ENCODE measurements around the gene RPS27.

- no peak for TF ChIP-seq POLR2A (IDR thresholded peaks at IDR 0.05)
- TF ChIP-seq CTCF (IDR thresholded peaks at IDR 0.05), result no peak
Measured at GRCh38 chr1:153991151-153991630, 629 bp downstream of the RPS27 start.

Measured in thyroid gland (tissue), 4 donors.